Left lung (tissue), 10 donors: ENCODE measurements around the gene WDR59. TPM values are rescaled to one million over a fixed set of nuclear protein-coding genes. Genes with fewer than 3 reads are reported as not detected.
A peak's percentile ranks its signal among the peaks of the same experiment; 100 is the strongest.

Source experiments
- ATAC-seq: fragments of 200-7000 bp; cut with Tn5 transposase; one replicate; pipeline ENCODE4 v1.9.1; 2020; ENCODE audit warnings: moderate library complexity
- DNase-seq, 4 donors: peaks; one replicate each; pipeline ENCODE4 v3.0.0-alpha.2; 2013 to 2020
- H3K27ac ChIP-seq, 2 donors: fragments of 200-600 bp; sonication (generic) in 1 of 2; one replicate each; pipeline versions ENCODE4 v1.5.0 to v1.8.0; 2020 to 2021
- H3K27me3 ChIP-seq, 2 donors: fragments of 200-600 bp; sonication (generic) in 1 of 2; one replicate each; pipeline versions ENCODE4 v1.5.0 to v1.8.0; 2020 to 2021
- H3K36me3 ChIP-seq, 2 donors: fragments of 200-600 bp; sonication (generic) in 1 of 2; one replicate each; pipeline versions ENCODE4 v1.5.0 to v1.8.0; 2020 to 2021
- H3K4me1 ChIP-seq, 2 donors: fragments of 200-600 bp; one replicate each; pipeline ENCODE4 v1.8.0; 2021
- H3K4me3 ChIP-seq, 2 donors: fragments of 200-600 bp; sonication (generic) in 1 of 2; one replicate each; pipeline versions ENCODE4 v1.5.0 to v1.8.0; 2020 to 2021; ENCODE audit warnings: mild to moderate bottlenecking in 1 of 2
- H3K9me3 ChIP-seq, 2 donors: fragments of 200-600 bp; sonication (generic) in 1 of 2; one replicate each; pipeline versions ENCODE4 v1.5.0 to v1.8.0; 2020 to 2021
- intact Hi-C, 2 donors: fragments of 100-400 bp; cut with DNase I; formaldehyde crosslinking; loops; one replicate each; pipeline versions ENCODE4 v1.11.2 to v1.14.2; 2022
- polyA plus RNA-seq, 6 donors: library from polyadenylated mRNA; unstranded; fragments of 120-200 nt; gene quantifications; one replicate each; pipeline ENCODE4 v1.2.1, GENCODE V29; 2013; ENCODE audit not compliant: insufficient read length in 6 of 6
- total RNA-seq, 2 donors: library from RNA; stranded (reverse); fragmentation: NEBNext Ultra II Directional; extraction: Animal tissue kit (Norgen Biotek cat#: 25700); gene quantifications; one replicate each; pipeline ENCODE4 v1.2.1, GENCODE V29; 2021
- TF ChIP-seq, protein P1 (sequence below), 2 donors: fragments of 200-600 bp; sonication (generic) in 1 of 2; IDR thresholded peaks; one replicate each; pipeline versions ENCODE4 v1.5.0 to v1.8.0; 2021; ENCODE audit warnings: antibody characterized with exemption in 2 of 2
- donor health status: DM: no; HTN: yes; CAD: no.
- donor health status: DM: no; HTN: no; CAD: no.

WDR59 gene
- total and polyA plus RNA-seq, 8 donors: 46.9 to 113 (median 97.6) TPM

DNA sequence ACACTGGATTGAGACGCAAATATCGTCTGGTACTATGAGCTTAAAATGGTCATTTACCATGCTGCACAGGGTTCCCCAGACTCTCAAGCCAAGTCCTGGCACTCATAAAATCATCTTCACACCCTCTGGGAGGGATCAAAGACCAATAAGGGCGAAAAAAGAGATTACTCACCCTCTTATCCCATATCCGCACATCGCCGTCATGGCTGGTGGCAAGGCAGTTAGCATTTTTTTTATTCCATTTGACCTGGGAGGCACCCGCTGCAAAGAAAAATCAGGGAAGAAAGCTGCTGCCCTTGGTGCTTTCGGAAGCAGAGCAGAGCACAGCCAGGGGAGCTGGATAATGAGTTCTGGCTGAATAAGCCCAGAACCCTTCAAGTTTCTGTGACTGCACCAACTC lies 42.4 kb downstream of the WDR59 start:
- Histone ChIP-seq H3K36me3 (peaks cover 0 to 79% of the 10 kb centered on the region in 2 donors), H3K27me3 (no peaks in the 10 kb centered on the region), H3K9me3 (no peaks in the 10 kb centered on the region), H3K4me3 (no peak overlapping the region), H3K4me1 (no peaks in the 10 kb centered on the region), H3K27ac (no peak overlapping the region)
- ATAC-seq (no peak), DNase-seq (no peak)
- TF ChIP-seq, protein P1, sequence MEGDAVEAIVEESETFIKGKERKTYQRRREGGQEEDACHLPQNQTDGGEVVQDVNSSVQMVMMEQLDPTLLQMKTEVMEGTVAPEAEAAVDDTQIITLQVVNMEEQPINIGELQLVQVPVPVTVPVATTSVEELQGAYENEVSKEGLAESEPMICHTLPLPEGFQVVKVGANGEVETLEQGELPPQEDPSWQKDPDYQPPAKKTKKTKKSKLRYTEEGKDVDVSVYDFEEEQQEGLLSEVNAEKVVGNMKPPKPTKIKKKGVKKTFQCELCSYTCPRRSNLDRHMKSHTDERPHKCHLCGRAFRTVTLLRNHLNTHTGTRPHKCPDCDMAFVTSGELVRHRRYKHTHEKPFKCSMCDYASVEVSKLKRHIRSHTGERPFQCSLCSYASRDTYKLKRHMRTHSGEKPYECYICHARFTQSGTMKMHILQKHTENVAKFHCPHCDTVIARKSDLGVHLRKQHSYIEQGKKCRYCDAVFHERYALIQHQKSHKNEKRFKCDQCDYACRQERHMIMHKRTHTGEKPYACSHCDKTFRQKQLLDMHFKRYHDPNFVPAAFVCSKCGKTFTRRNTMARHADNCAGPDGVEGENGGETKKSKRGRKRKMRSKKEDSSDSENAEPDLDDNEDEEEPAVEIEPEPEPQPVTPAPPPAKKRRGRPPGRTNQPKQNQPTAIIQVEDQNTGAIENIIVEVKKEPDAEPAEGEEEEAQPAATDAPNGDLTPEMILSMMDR (IDR thresholded peaks at IDR 0.05): no peak
- intact Hi-C loops: no loop called here

DNA sequence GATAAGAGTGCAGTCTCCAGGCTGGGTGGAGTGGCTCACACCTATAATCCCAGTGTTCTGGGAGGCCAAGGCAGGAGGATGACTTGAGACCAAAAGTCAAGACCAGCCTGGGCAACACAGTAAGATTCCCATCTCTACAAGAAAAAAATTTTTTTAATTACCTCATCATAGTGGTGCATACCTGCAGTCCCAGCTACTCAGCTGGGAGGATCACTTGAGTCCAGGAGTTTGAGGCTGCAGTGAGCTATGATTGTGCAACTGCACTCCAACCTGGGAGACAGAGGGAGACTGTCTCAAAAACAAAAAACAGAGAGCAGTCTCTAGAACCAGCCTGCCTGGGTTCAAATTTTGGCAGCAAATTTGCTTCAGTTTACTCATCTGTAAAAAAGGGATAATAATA lies 45.2 kb downstream of the WDR59 start:
- Histone ChIP-seq H3K4me1 (peaks cover 0 to 10% of the 10 kb centered on the region in 2 donors), H3K27me3 (no peaks in the 10 kb centered on the region), H3K4me3 (no peak overlapping the region), H3K27ac (no peak overlapping the region), H3K9me3 (no peaks in the 10 kb centered on the region), H3K36me3 (peaks cover 0 to 72% of the 10 kb centered on the region in 2 donors)
- intact Hi-C loops: no loop called here
- ATAC-seq (peak; percentile 27), DNase-seq (no peak)
- TF ChIP-seq, protein P1 (IDR thresholded peaks at IDR 0.05): no peak

DNA sequence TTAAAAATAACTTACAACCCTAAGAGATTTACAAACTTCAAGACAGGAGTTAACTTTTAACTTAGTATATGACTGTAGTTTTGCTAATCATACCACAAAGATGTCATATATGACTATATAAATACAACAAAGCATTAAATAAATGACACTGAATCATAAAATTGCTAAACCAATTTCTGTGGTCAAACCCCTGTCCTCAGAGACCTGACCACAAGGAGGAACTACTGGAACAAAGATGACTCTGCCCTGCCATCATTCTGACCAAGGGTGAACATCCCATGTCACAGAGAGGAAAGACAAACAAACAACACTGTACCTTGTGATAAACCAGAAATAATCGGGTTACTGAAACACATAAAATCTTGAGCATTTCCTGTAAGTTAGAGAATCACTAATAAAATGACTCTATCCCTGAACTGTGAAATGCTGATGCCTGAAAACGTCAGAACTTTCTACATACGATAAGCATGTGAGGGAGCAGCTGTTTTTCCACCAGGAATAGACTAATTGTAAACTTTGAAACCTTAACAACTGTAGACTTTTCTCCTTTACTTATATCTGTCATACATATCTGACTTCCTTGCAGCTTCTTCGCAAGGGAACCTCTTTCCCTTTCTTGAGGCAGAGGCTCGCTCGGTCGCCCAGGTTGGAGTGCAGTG lies 47.9 kb downstream of the WDR59 start:
- peak; percentile 73 for ATAC-seq
- Histone ChIP-seq H3K36me3 (peaks cover 0 to 58% of the 10 kb centered on the region in 2 donors), H3K4me1 (peaks cover 0 to 10% of the 10 kb centered on the region in 2 donors), H3K4me3 (no peak overlapping the region), H3K9me3 (no peaks in the 10 kb centered on the region), H3K27me3 (no peaks in the 10 kb centered on the region), H3K27ac (no peak overlapping the region)
- DNase-seq: no peak
- TF ChIP-seq, protein P1 (IDR thresholded peaks at IDR 0.05): no peak
- intact Hi-C loops: no loop called here

DNA sequence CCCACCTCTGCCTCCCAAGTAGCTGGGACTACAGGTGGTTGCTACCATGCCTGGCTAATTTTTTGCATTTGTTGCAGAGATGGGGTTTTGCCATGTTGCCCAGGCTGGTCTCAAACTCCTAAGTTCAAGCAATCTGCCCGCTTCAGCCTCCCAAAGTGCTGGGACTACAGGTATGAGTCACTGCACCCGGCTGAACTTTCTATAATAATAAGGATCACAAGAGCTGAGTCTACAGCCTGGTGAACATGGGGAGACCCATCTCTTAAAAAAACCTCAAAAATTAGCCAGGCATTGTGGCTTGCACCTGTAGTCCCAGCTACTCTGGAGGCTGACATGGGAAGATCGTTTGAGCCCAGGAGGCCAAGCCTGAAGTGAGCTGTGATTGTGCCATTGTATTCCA lies 53.5 kb downstream of the WDR59 start:
- ATAC-seq (no peak), DNase-seq (no peak)
- H3K4me1 ChIP-seq: no peaks in the 10 kb centered on the region
- peaks cover 0 to 43% of the 10 kb centered on the region in 2 donors for H3K36me3 ChIP-seq
- TF ChIP-seq, protein P1 (IDR thresholded peaks at IDR 0.05): no peak
- H3K4me3 ChIP-seq: no peak overlapping the region
- no peaks in the 10 kb centered on the region for H3K27me3 ChIP-seq
- intact Hi-C loops: no loop called here
- no peak overlapping the region for H3K27ac ChIP-seq
- no peaks in the 10 kb centered on the region for H3K9me3 ChIP-seq

DNA sequence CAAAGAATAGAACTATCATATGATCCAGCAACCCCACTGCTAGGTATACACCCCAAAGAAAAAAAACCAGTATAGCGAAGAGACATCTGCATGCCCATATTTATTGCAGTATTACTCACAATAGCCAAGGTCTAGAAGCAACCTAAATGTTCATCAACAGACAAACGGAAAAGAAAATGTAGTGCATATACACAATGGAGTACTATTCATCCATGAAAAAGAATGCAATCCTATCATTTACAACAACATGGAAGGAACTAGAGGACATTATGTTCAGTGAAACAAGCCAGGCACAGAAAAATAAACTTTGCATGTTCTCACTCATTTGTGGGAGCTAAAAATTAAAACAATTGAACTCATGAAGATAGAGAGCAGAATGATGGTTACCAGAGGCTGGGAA lies 55.3 kb downstream of the WDR59 start:
- H3K9me3 ChIP-seq: no peaks in the 10 kb centered on the region
- ATAC-seq (no peak), DNase-seq (no peak)
- no peaks in the 10 kb centered on the region for H3K27me3 ChIP-seq
- H3K4me3 ChIP-seq: no peak overlapping the region
- no peak overlapping the region for H3K27ac ChIP-seq
- intact Hi-C loops: no loop called here
- H3K36me3 ChIP-seq: peaks cover 0 to 33% of the 10 kb centered on the region in 2 donors
- H3K4me1 ChIP-seq: no peaks in the 10 kb centered on the region
- TF ChIP-seq, protein P1 (IDR thresholded peaks at IDR 0.05): no peak
